H1 (cell line): Measurements from ENCODE around the gene ABCC2. TPM values are rescaled to one million over a fixed set of nuclear protein-coding genes. Genes with fewer than 3 reads are reported as not detected.

Experiments used
- CTCF ChIA-PET: fragments of 300-600 bp; sonication (Branson Sonifier 250); formaldehyde crosslinking; loops from one replicate; lab custom pipeline; 2021; ENCODE audit not compliant: partially characterized antibody; lab: Charles Lee
- POLR2A ChIA-PET: fragments of 300-600 bp; sonication (Branson Sonifier 250); formaldehyde crosslinking; loops from one replicate; lab custom pipeline; 2021; ENCODE audit warnings: inconsistent platforms; ENCODE audit not compliant: partially characterized antibody; lab: Charles Lee
- DNase-seq, 2 experiments: peaks; one replicate each; pipeline versions ENCODE4 v3.0.0 to v3.0.0-alpha.2; 2010 to 2022; ENCODE audit warnings: low spot score in 2 of 2, low read depth in 1 of 2, mixed read lengths in 1 of 2
- FAIRE-seq: peaks from 2 replicates; lab custom pipeline; 2011; peaks lifted over from hg19 to GRCh38; lab: Jason Lieb, UNC
- H2AFZ ChIP-seq: 2 replicates; pipeline ENCODE4 v1.8.1; 2012; ENCODE audit warnings: low read length, inconsistent platforms
- H2AK5ac ChIP-seq: 2 replicates; pipeline ENCODE4 v1.6.1; 2013; ENCODE audit warnings: low read depth, low read length
- H2BK120ac ChIP-seq: replicated peaks from 2 replicates; pipeline ENCODE3; 2013; ENCODE audit warnings: low read depth, low read length, inconsistent platforms
- H2BK12ac ChIP-seq: 2 replicates; pipeline ENCODE4 v1.6.1; 2013; ENCODE audit warnings: low read depth, low read length
- H2BK15ac ChIP-seq: 2 replicates; pipeline ENCODE4 v1.6.1; 2013; ENCODE audit warnings: low read length
- H2BK20ac ChIP-seq: 2 replicates; pipeline ENCODE4 v1.6.1; 2013; ENCODE audit warnings: low read length
- H2BK5ac ChIP-seq: 2 replicates; pipeline ENCODE4 v1.6.1; 2013; ENCODE audit warnings: low read depth, low read length
- H3K14ac ChIP-seq: 2 replicates; pipeline ENCODE4 v1.6.1; 2013; ENCODE audit warnings: inconsistent platforms; ENCODE audit not compliant: insufficient read length
- H3K18ac ChIP-seq: 2 replicates; pipeline ENCODE4 v1.6.1; 2013; ENCODE audit warnings: low read length; ENCODE audit errors: extremely low read depth
- H3K23ac ChIP-seq: 2 replicates; pipeline ENCODE4 v1.6.1; 2013; ENCODE audit warnings: inconsistent platforms; ENCODE audit not compliant: insufficient read length
- H3K23me2 ChIP-seq: 2 replicates; pipeline ENCODE4 v1.6.1; 2013; ENCODE audit warnings: low read depth, low read length
- H3K27ac ChIP-seq: 2 replicates; pipeline ENCODE4 v1.6.1; 2011; ENCODE audit warnings: low read depth, low read length, inconsistent platforms
- H3K27me3 ChIP-seq, 4 experiments: replicated peaks in 1 of 4; 1 replicate in 1 of 4; 2 replicates in 3 of 4; pipeline versions ENCODE4 v1.6.1 to v1.8.1; 2011 to 2013; ENCODE audit warnings: low read length in 3 of 4, mild to moderate bottlenecking in 3 of 4, inconsistent platforms in 2 of 4, mixed read lengths in 2 of 4, moderate library complexity in 1 of 4; ENCODE audit not compliant: control insufficient read depth in 3 of 4, insufficient read depth in 3 of 4; ENCODE audit errors: extremely low read depth in 1 of 4
- H3K36me3 ChIP-seq, 4 experiments: 2 replicates each; pipeline versions ENCODE4 v1.6.1 to v1.8.1; 2011 to 2013; ENCODE audit warnings: mild to moderate bottlenecking in 4 of 4, low read length in 3 of 4, moderate library complexity in 2 of 4, control low read depth in 1 of 4, inconsistent platforms in 1 of 4; ENCODE audit not compliant: insufficient read depth in 4 of 4, control insufficient read depth in 2 of 4
- H3K4ac ChIP-seq: replicated peaks from 2 replicates; pipeline ENCODE3; 2013; ENCODE audit warnings: low read length, low read depth, mixed read lengths, inconsistent platforms; ENCODE audit not compliant: insufficient read length
- H3K4me1 ChIP-seq, 4 experiments: replicated peaks in 1 of 4; 1 replicate in 1 of 4; 2 replicates in 3 of 4; pipeline versions ENCODE4 v1.6.1 to v1.8.1; 2011 to 2013; ENCODE audit warnings: low read length in 3 of 4, inconsistent platforms in 2 of 4, mixed read lengths in 1 of 4; ENCODE audit not compliant: insufficient read depth in 4 of 4, control insufficient read depth in 3 of 4
- H3K4me2 ChIP-seq, 2 experiments: 2 replicates each; pipeline versions ENCODE4 v1.6.1 to v1.8.1; 2011 to 2013; ENCODE audit warnings: low read depth in 2 of 2, low read length in 2 of 2, control low read depth in 1 of 2, inconsistent platforms in 1 of 2, mild to moderate bottlenecking in 1 of 2; ENCODE audit not compliant: insufficient read depth in 1 of 2
- H3K4me3 ChIP-seq, 4 experiments: fragments of 200-600, 300-600 bp in 1 of 4; sonication (generic), shearing (Covaris generic), sonication (Bioruptor Twin) in 1 of 4; 2 replicates each; pipeline versions ENCODE4 v1.5.1 to v1.8.1; 2011 to 2016; ENCODE audit warnings: low read length in 4 of 4, low read depth in 3 of 4, control low read depth in 2 of 4, inconsistent platforms in 2 of 4, mild to moderate bottlenecking in 2 of 4, mixed read lengths in 1 of 4, moderate library complexity in 1 of 4; ENCODE audit not compliant: insufficient read depth in 2 of 4; ENCODE audit errors: extremely low read depth in 1 of 4
- H3K56ac ChIP-seq: replicated peaks from 2 replicates; pipeline ENCODE3; 2013; ENCODE audit warnings: low read depth, mild to moderate bottlenecking, mixed read lengths, low read length, inconsistent platforms; ENCODE audit not compliant: insufficient read length
- H3K79me1 ChIP-seq: 2 replicates; pipeline ENCODE4 v1.6.1; 2013; ENCODE audit warnings: low read depth, low read length, control low read depth
- H3K79me2 ChIP-seq, 2 experiments: 2 replicates each; pipeline versions ENCODE4 v1.6.1 to v1.8.1; 2012 to 2013; ENCODE audit warnings: low read length in 2 of 2, mild to moderate bottlenecking in 2 of 2, inconsistent platforms in 1 of 2; ENCODE audit not compliant: insufficient read depth in 2 of 2, control insufficient read depth in 1 of 2
- H3K9ac ChIP-seq, 4 experiments: replicated peaks in 1 of 4; 1 replicate in 1 of 4; 2 replicates in 3 of 4; pipeline versions ENCODE4 v1.6.1 to v1.8.1; 2011 to 2013; ENCODE audit warnings: low read depth in 3 of 4, low read length in 3 of 4, control low read depth in 2 of 4, mild to moderate bottlenecking in 2 of 4, moderate library complexity in 2 of 4, inconsistent platforms in 1 of 4; ENCODE audit errors: extremely low read depth in 1 of 4
- H3K9me3 ChIP-seq, 2 experiments: 2 replicates each; pipeline versions ENCODE4 v1.6.1 to v1.8.1; 2012 to 2013; ENCODE audit warnings: mild to moderate bottlenecking in 2 of 2, moderate library complexity in 2 of 2, control low read depth in 1 of 2, inconsistent platforms in 1 of 2, low read depth in 1 of 2, low read length in 1 of 2, mixed read lengths in 1 of 2; ENCODE audit not compliant: insufficient read depth in 2 of 2
- H4K20me1 ChIP-seq, 2 experiments: replicated peaks in 1 of 2; 2 replicates each; pipeline versions ENCODE3 to v1.8.1; 2011 to 2013; ENCODE audit warnings: inconsistent platforms in 2 of 2, low read length in 2 of 2, mild to moderate bottlenecking in 1 of 2; ENCODE audit not compliant: insufficient read depth in 2 of 2, control insufficient read depth in 1 of 2
- H4K5ac ChIP-seq: 2 replicates; pipeline ENCODE4 v1.6.1; 2013; ENCODE audit warnings: low read length, low read depth, mixed read lengths, inconsistent platforms; ENCODE audit not compliant: insufficient read length
- H4K8ac ChIP-seq: 2 replicates; pipeline ENCODE4 v1.8.0; 2013; ENCODE audit warnings: mild to moderate bottlenecking, moderate library complexity, low read length, inconsistent platforms; ENCODE audit not compliant: insufficient read depth; ENCODE audit errors: extremely low read depth
- H4K91ac ChIP-seq: replicated peaks from 2 replicates; pipeline ENCODE3; 2013; ENCODE audit warnings: low read length, mixed read lengths, inconsistent platforms; ENCODE audit not compliant: insufficient read length
- CEBPB ChIP-seq: IDR thresholded peaks from 2 replicates; pipeline ENCODE4 v1.6.1; 2012; ENCODE audit warnings: low read depth, low read length
- EP300 ChIP-seq, 2 experiments: IDR thresholded peaks; 1 replicate in 1 of 2; 2 replicates in 1 of 2; pipeline ENCODE4 v1.6.1; 2011 to 2012; ENCODE audit warnings: low read depth in 2 of 2, low read length in 2 of 2, mild to moderate bottlenecking in 2 of 2, borderline replicate concordance in 1 of 2, inconsistent platforms in 1 of 2, moderate library complexity in 1 of 2
- EZH2 ChIP-seq: fragments of 200-600 bp; sonication (generic); IDR thresholded peaks from 2 replicates; pipeline ENCODE4 v1.7.1; 2012; ENCODE audit warnings: low read depth, mild to moderate bottlenecking, moderate library complexity, low read length, inconsistent platforms; ENCODE audit not compliant: severe bottlenecking
- GABPA ChIP-seq: IDR thresholded peaks from 2 replicates; pipeline ENCODE4 v1.6.1; 2011; ENCODE audit warnings: mild to moderate bottlenecking, low read length, moderate library complexity, borderline replicate concordance; ENCODE audit not compliant: insufficient read depth
- KDM1A ChIP-seq: fragments of 200-600, 300-600 bp; sonication (generic); IDR thresholded peaks from 2 replicates; pipeline ENCODE4 v1.7.1; 2016; ENCODE audit warnings: mild to moderate bottlenecking, low read length, borderline replicate concordance
- RNF2 ChIP-seq: fragments of 200-900, 300-1000 bp; sonication (generic); IDR thresholded peaks from 2 replicates; pipeline ENCODE4 v1.7.1; 2016; ENCODE audit warnings: borderline replicate concordance, low read depth, mild to moderate bottlenecking, antibody characterized with exemption, low read length; ENCODE audit not compliant: poor library complexity, severe bottlenecking; ENCODE audit errors: missing control alignments
- SIN3A ChIP-seq, 2 experiments: IDR thresholded peaks in 1 of 2; conservative IDR thresholded peaks in 1 of 2; 2 replicates each; pipeline ENCODE4 v1.6.1; 2011 to 2012; ENCODE audit warnings: low read length in 2 of 2, improper control_type of control experiment in 1 of 2, low read depth in 1 of 2, mild to moderate bottlenecking in 1 of 2
- WGBS, 2 experiments: shearing (Covaris generic) in 1 of 2; methylation state at CpG; one replicate each; pipeline versions ENCODE4 v1.1.6 to v1.1.7; 2013 to 2015; ENCODE audit warnings: low lambda C conversion rate in 2 of 2, mixed read lengths in 2 of 2, inconsistent platforms in 1 of 2, low coverage in 1 of 2, missing lambda C conversion rate in 1 of 2; ENCODE audit not compliant: insufficient replicate concordance in 2 of 2, insufficient coverage in 1 of 2, insufficient read length in 1 of 2; ENCODE audit errors: extremely low coverage in 1 of 2, missing lambda C conversion rate in 1 of 2; 5-methylcytosine and 5-hydroxymethylcytosine counted together
- polyA plus RNA-seq, 7 experiments: library from polyadenylated mRNA; depleted of rRNA in 3 of 7; stranded (reverse) in 5 of 7; unstranded in 2 of 7; fragments of >200 nt in 5 of 7; fragments of 200-250 nt in 2 of 7; gene quantifications; 1 replicate in 5 of 7; 2 replicates in 1 of 7; 4 replicates in 1 of 7; pipeline versions ENCODE4 v1.2.1 to v1.2.3, GENCODE V29; 2011 to 2013; ENCODE audit warnings: missing spikeins in 2 of 7, mixed read lengths in 2 of 7
- total RNA-seq: library from RNA; stranded (reverse); fragmentation: NEBNext Ultra II Directional; extraction: Animal tissue kit (Norgen Biotek cat#: 25700); gene quantifications from 2 replicates; pipeline ENCODE4 v1.2.1, GENCODE V29; 2021
- TF ChIP-seq, protein P1 (sequence below): IDR thresholded peaks from 2 replicates; pipeline ENCODE4 v1.6.1; 2011; ENCODE audit warnings: low read length, improper control_type of control experiment
- TF ChIP-seq, protein P2 (sequence below): IDR thresholded peaks from 2 replicates; pipeline ENCODE4 v1.6.1; 2012; ENCODE audit warnings: low read length, inconsistent platforms

The ABCC2 gene
- total and polyA plus RNA-seq, 2 of the 8 experiments (the other 6 are each of a cell fraction or from before 2014, with no cell fraction given), result 0.74 to 1.1 TPM

DNA sequence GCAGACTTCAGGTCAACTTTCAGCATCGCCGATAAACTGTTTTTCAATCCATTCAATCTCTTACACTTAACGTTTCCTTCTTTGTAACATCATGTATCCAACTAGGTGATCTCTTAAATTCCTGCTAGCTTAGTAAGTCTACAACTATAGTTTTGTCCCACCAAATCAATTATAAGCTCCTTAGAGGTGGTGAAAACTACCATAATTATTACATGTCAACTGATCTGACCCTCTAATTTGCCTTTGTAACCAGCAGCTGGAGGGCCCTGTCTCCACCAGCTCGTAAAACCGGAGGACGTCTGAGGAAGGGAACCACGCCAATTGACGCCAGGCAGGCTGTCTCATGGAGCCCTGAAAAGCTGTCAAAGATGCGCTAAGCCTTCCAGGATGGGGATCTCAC is 113.4 kb downstream of the ABCC2 start:
- Histone ChIP-seq H3K79me1 (no peaks in the 10 kb centered on the region), H2BK20ac (no peak overlapping the region), H3K23me2 (no peaks in the 10 kb centered on the region), H3K36me3 (peaks cover 60 to 89% (median 82%) of the 10 kb centered on the region in 4 experiments), H3K27ac (no peak overlapping the region), H4K91ac (no peak overlapping the region), H3K18ac (no peak overlapping the region), H3K56ac (no peak overlapping the region), H2BK120ac (no peak overlapping the region), H3K4me2 (no peak overlapping the region), H4K20me1 (no peaks in the 10 kb centered on the region), H2BK12ac (no peak overlapping the region), H2AFZ (no peak overlapping the region), H3K4me1 (no peaks in the 10 kb centered on the region), H3K9ac (no peak overlapping the region), H3K4ac (no peak overlapping the region), H2BK5ac (no peak overlapping the region), H2AK5ac (no peak overlapping the region), H3K9me3 (no peaks in the 10 kb centered on the region), H3K4me3 (no peak overlapping the region), H3K14ac (no peak overlapping the region), H4K5ac (no peak overlapping the region), H4K8ac (no peak overlapping the region), H3K23ac (no peak overlapping the region), H3K27me3 (no peaks in the 10 kb centered on the region), H3K79me2 (no peaks in the 10 kb centered on the region; a peak in 1 of 4 replicates), H2BK15ac (no peak overlapping the region)
- ChIA-PET POLR2A (interaction anchor here (0.7 to 7.7 kb wide), 8 partner anchors 9 to 123 kb away, joined by 3 to 49 read pairs (median 4); no protein-coding TSS in a partner anchor), CTCF (interaction anchor here (0.8 to 2.3 kb wide), 6 partner anchors 10 to 51 kb away, joined by 3 to 7 read pairs (median 4); no protein-coding TSS in a partner anchor)
- FAIRE-seq, result no peak
- DNase-seq, result no peak
- 94% methylated on average over 9 of the region's 9 CpGs; no CpG with 5 or more reads in 1 of the 2 experiments for WGBS, 2 experiments
- TF ChIP-seq, protein P1, sequence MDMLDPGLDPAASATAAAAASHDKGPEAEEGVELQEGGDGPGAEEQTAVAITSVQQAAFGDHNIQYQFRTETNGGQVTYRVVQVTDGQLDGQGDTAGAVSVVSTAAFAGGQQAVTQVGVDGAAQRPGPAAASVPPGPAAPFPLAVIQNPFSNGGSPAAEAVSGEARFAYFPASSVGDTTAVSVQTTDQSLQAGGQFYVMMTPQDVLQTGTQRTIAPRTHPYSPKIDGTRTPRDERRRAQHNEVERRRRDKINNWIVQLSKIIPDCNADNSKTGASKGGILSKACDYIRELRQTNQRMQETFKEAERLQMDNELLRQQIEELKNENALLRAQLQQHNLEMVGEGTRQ, result no peak
- TF ChIP-seq EP300 (IDR thresholded peaks at IDR 0.05; ENCODE audit: borderline replicate concordance in 1 of 2, low read depth in 2 of 2, low read length in 2 of 2) (no peak), GABPA (no peak), KDM1A (no peak), CEBPB (no peak), EZH2 (no peak), SIN3A (conservative IDR thresholded peaks at IDR 0.05 in 1 of 2, IDR thresholded peaks at IDR 0.05 in 1 of 2; ENCODE audit: low read depth in 1 of 2, low read length in 2 of 2) (no peak), RNF2 (no peak)
- TF ChIP-seq, protein P2, sequence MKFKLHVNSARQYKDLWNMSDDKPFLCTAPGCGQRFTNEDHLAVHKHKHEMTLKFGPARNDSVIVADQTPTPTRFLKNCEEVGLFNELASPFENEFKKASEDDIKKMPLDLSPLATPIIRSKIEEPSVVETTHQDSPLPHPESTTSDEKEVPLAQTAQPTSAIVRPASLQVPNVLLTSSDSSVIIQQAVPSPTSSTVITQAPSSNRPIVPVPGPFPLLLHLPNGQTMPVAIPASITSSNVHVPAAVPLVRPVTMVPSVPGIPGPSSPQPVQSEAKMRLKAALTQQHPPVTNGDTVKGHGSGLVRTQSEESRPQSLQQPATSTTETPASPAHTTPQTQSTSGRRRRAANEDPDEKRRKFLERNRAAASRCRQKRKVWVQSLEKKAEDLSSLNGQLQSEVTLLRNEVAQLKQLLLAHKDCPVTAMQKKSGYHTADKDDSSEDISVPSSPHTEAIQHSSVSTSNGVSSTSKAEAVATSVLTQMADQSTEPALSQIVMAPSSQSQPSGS, result no peak
